UCSD-AML1 (cell line): Measurements from ENCODE around the gene RXFP1.

ENCODE experiments used
- DNase-seq: peaks from one replicate; lab custom pipeline; 2025; ENCODE audit not compliant: unreplicated experiment; lab: John Stamatoyannopoulos, UW

RXFP1 gene

DNA sequence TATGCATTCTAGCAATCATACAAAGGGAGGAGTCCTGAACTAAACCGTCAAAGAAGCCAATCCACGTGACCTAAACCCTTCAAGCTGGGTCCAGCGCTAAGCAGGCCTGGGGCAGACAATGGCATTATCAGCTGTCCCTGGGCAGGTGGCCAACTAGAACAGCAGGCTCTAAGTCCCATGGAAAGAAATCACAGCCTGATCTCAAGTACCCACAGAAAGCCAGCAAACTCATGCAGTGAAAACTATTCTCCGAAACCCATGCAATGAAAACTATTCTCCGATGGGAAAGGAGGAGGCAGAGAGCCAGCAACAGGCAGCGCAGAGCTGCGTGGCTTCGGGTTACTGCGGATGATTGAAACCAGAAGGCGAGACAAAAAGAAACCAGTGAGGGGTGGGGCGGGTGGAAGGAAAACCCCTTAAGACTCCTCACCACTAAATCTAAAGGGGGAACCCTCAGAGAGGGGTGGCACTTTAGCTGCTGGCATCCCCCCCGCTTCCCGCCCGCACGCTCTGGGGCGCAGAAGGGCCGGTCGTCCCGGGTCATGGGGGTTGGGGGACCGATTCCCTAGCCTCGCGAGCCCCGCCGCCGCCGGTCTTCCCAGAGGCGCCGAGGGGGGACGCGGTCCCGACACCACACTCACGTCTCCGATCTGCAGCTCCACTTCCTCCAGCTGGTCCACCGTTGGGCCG is 149.4 kb downstream of the RXFP1 start:
- peak; percentile 59 for DNase-seq

DNA sequence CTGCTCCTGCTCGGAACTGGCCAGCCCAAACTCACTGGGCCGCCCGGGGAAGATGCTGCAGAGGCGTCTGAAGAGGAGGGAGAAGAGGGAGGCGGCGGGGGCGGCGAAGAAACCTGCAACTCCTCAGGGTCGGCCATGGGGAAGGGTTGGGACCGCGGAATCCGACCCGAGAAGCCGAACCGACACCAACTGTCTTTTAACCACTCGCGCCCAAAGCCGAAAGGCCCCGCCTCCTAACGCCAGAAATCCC is 149.9 kb downstream of the RXFP1 start, which contains the start of gene C4orf46:
Gene C4orf46 (minus strand): TSS at position 223 of the 250 bp plus-strand sequence. CDS start 86 bp downstream, at position 137.
- DNase-seq: no peak

DNA sequence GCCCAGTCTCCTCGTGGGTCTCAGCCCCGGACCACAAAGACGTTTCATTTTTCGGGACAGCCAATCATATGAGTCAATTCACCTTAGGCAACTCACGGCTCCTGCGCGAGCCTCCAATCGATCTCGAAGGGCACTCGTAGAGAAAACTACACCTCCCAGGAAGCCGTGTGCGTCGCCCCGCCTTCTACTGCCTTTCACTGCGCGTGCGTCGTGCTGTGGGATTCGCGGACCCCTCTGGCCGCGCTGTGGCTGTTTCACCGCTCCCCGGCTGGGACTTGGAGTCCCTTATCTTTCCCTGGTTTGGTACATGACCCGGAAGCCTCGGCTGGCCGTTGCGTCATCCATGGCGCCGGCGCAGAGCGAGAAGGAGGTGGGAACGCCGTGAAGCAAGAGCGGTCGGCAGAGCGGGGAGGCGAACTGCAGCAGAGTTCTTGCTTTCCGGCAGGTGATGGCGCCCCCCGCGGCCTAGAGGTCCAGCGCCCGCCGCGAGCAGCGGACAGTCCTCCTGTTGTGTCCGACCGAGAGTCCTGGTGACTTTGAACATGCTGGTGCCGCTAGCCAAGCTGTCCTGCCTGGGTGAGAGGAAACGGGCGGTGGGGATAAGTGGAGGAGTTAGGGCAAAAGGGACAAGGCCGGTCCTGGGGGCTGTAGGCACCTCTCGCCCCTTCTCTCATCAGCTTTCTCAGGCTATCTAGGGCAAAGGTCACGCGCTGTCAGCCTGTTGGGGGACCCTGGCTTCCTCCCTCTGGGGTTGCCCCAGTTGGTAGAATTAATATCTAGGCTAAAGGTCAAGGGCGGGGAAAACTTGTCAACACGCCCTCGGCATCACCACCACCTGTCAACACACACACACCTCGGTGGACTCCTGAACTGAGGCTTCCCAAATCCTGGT is 150.5 kb downstream of the RXFP1 start, which contains the start of gene ETFDH:
Gene ETFDH (plus strand): TSS at position 382 of the 892 bp plus-strand sequence. CDS start 161 bp downstream, at position 543.
- DNase-seq: peak; percentile 100

DNA sequence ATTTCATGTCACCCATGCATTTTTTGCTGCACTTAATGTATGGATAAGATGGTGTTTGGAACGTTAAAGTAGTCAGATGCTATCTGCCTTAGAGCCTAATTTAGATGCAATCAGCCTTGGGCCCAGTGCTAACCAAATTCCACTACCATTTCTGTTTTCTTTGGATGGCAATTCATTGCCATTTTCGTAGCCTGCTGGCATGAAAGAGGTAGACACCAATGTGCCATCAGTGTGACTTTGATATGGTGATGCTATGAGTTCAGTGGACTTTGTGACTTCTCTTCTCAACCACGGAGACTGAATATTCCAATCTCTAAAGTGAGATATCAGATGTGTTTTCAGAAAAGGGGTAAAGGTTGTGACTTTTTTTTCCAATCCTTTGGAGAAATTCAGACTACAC is 152.0 kb downstream of the RXFP1 start:
- DNase-seq: no peak

DNA sequence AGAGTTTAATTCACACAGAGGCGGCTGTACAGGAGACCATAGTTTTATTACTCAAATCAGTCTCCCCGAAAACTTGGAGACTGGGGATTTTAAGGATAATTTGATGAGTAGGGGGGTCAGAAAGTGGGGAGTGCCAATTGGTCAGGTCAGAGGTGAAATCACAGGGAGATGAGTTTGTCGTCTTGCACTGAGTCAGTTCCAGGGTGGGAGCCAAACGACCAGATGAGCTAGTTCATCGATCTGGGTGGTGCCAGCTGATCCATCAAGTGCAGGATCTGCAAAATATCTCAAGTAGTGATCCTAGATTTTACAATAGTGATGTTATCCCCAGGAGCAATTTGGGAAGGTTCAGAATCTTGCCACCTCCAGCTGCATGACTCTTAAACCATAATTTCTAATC is 154.4 kb downstream of the RXFP1 start:
- DNase-seq: no peak

DNA sequence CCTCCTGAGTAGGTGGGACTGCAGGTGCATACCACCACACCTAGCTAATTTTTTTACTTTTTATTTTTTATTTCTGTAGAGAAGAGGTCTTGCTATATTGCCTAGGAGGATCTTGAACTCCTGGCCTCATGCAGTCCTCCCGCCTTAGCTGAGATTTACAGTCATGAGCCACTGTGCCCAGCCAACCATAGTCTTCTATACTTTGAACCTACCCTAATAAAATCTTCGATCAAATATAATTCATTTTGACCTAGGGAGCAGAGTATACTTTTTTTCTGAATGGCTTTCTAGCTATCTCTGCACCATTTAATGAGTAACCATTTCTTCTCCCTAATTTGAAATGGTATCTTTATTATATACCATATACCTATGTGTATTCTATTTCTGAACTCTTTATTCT is 157.1 kb downstream of the RXFP1 start:
- no peak for DNase-seq

DNA sequence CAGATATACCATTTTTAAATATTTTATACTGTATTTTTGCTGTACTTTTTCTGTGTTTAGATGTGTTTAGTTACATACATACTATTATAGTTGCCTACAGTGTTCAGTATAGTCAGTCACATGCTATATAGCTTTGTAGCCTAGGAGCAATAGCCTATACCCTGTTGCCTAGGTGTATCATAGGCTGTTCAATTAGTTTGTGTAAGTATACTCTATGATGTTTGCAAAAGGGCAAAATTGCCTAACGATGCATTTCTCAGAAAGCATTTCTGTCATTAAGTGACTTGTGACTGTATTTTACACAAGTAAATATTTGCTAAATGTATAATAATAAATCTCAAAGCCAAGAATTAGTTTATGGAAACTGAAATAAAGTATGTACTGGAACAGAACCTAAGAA is 159.9 kb downstream of the RXFP1 start:
- DNase-seq: no peak

DNA sequence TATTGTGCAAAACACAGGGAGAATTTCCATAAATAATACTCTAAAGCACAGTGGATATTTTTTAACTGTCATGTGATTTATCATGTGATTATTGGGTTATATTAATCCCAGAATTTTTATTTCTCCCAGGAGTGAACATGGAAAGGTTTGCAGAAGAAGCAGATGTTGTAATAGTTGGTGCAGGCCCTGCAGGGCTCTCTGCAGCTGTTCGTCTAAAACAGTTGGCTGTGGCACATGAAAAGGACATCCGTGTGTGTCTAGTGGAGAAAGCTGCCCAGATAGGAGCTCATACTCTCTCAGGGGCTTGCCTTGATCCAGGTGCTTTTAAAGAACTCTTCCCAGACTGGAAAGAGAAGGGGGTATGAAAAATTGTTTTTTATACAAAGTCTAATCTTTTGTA is 160.4 kb downstream of the RXFP1 start:
- DNase-seq: no peak

DNA sequence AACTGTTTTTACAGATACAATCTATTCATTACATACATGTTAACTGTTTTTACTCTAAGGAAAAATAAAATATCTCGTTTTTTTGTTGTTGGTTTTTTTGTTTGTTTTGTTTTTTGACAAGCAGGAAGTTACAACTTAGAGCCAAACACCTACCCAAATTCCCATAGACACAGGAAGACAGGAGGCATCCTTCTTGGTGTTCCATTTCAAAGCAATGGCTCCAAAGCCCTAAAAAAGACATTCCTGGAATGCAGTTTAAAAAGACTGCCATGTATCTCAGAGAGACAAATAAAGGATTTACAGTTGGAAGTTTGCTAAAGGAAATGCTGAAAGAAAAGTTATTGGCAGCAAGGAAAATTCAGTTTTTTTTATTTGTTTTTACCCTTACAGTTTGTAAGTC is 167.1 kb downstream of the RXFP1 start:
- DNase-seq: no peak
